GM10248 (cell line): ENCODE measurements around the gene RAD51B.

ENCODE experiments used
- CTCF ChIA-PET: fragments of 300-600 bp; sonication (Branson Sonifier 250); formaldehyde crosslinking; extraction: SDS; loops from one replicate; lab custom pipeline; 2021; ENCODE audit warnings: antibody characterized with exemption; lab: Yijun Ruan, JAX
- POLR2A ChIA-PET: fragments of 350-650 bp; sonication (Branson Sonifier 250); formaldehyde crosslinking; extraction: SDS; loops from one replicate; lab custom pipeline; 2020; ENCODE audit warnings: antibody characterized with exemption; lab: Yijun Ruan, JAX
- DNase-seq: peaks from one replicate; pipeline ENCODE4 v3.0.0; 2012; ENCODE audit errors: extremely low spot score
- CTCF ChIP-seq: IDR thresholded peaks from 2 replicates; pipeline ENCODE4 v1.5.1; 2012; ENCODE audit warnings: mild to moderate bottlenecking, low read depth; ENCODE audit errors: extremely low read depth, missing control alignments, control extremely low read depth

Gene RAD51B

DNA sequence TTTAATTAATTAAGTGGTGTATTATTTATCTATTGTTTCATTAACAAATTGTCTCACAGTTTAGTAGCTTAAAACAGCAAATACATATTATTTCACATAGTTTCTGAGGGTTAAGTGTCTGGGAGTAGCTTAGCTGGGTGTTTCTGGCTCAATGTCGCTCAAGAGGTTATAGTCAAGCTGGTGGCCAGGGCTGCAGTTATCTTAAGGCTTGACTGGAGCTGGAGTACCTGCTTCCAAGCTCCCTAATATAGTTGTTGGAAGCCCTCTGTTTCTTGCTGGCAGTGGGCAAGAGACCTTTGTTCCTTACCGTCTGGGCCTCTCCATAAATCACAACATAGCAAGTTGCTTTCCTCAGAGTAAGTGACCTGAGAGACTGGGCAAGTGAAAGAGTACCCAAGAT is 66.6 kb downstream of the RAD51B start:
- CTCF ChIA-PET: interaction anchor here (1.0 kb wide), 1 partner anchor 958 kb away, joined by 4 read pairs; no protein-coding TSS in a partner anchor
- TF ChIP-seq CTCF: no peak

GRCh38 chr14:67887478-67887877 is 67.9 kb downstream of the RAD51B start:
- DNase-seq: no peak
- TF ChIP-seq CTCF: no peak
- CTCF ChIA-PET: no interaction called here
- POLR2A ChIA-PET: no interaction called here

More for the DNA sequence above, 66.6 kb downstream of the RAD51B start:
- POLR2A ChIA-PET: no interaction called here
- DNase-seq: no peak

DNA sequence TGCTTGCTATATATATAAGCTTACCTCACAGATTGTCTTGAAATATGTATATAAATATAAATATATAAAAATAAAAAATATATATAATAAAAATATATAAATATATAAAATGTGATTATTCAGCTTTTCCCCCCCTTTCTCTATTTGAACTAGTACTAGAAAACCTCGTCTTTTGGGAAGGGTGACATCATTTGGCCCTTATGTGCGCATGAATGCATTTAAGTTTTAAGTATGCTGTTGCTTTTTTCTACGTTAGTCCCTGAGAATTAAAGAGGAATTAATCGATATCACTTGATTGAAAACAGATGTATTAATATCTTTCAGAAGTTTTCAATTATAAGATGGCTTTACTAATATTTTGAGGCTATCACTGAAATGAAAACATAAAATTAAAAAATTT is 69.9 kb downstream of the RAD51B start:
- DNase-seq: no peak
- ChIA-PET POLR2A (no interaction called here), CTCF (interaction anchor here (1.5 kb wide), 1 partner anchor 44 kb away, joined by 3 read pairs; no protein-coding TSS in a partner anchor)
- no peak for TF ChIP-seq CTCF

DNA sequence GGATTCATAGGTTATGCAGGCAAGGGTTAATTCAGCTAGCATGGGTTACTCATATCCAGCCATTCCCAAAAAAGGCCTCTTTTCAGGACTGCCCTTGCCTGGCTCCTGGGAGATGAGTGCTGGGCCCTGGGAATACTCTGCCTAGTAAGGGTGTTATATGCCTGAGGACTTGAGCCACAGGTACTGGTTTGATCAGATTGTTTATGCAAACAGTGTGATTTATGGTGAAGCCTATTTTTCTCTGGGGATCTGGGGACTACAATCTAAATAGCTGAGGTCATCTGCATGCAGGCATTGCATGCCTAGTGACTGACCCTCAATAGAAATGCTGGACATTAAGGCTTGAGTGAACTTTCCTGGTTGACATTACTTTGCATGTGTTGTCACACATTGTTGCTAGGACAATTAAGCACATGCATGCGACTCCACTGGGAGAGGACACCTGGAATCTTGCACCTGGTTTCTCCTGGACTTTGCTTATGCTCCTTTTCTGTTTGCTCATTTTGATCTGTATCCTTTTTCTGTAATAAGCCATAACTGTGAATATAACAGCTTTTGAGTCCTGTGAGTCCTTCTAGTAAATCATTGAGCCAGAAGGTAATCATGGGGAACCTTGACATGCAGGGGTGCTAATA is 73.0 kb downstream of the RAD51B start:
- no peak for TF ChIP-seq CTCF
- POLR2A ChIA-PET: no interaction called here
- CTCF ChIA-PET: interaction anchor here (0.6 to 4.3 kb wide), 6 partner anchors 10 to 952 kb away, joined by 3 to 24 read pairs (median 5); no protein-coding TSS in a partner anchor
- DNase-seq: no peak

DNA sequence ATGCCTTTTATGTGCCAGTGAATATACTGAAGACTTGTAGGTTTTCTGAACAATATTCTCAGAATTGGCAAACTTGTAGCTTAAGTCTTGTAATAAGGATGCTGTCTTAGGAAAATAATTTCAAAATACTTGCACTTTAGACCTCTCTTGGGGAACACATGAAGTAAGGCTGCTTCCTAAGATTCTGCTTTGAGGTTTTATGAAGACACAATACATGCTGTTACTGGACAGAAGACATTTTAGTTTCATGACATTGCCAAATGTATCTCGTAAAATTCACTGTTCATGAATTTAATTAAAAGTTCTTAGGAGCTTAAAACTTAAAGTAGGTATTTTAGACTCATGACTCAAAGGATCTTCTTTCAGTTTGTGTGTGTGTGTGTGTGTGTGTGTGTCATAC is 80.7 kb downstream of the RAD51B start:
- no peak for DNase-seq
- ChIA-PET CTCF (interaction anchor here (0.9 to 1.6 kb wide), 4 partner anchors 18 to 188 kb away, joined by 3 to 5 read pairs (median 3); no protein-coding TSS in a partner anchor), POLR2A (no interaction called here)

More for the DNA sequence above, 80.7 kb downstream of the RAD51B start:
- no peak for TF ChIP-seq CTCF
